Sigmoid colon (tissue), 4 donors: ENCODE results near the gene PDZRN3.

Source experiments
- EP300 ChIP-seq, 4 donors: sonication (generic); formaldehyde crosslinking; IDR thresholded peaks; one replicate each; pipeline ENCODE4 v1.6.1; 2017; ENCODE audit warnings: antibody characterized with exemption in 4 of 4
- POLR2AphosphoS5 ChIP-seq, 4 donors: sonication (generic); formaldehyde crosslinking; IDR thresholded peaks; one replicate each; pipeline ENCODE4 v1.6.1; 2017; ENCODE audit warnings: antibody characterized with exemption in 4 of 4
- TF ChIP-seq, protein P1 (sequence below), 4 experiments: fragments of 450-650 bp in 3 of 4; fragments of 200-600 bp in 1 of 4; IDR thresholded peaks; one replicate each; pipeline ENCODE4 v1.5.1; 2016 to 2019; ENCODE audit warnings: antibody characterized with exemption in 4 of 4, mild to moderate bottlenecking in 3 of 4, moderate library complexity in 2 of 4

DNA sequence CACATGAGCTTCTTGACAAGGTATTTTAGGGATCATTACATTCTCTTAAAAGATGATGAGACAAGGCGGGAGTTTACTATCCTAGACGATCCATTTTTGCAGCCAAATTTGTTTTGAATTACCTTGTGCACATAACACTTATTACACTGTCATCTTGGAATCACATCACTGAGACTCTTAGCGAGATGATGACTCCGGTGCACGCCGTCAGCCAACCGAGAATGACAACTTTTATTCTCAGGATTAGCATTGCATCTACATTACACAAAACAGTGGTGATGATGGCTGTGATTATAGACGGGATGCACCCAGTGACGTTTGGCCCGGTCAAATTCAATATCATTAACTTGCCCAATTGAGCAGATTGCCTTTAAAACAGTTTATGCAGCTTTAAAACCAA, 216.1 kb downstream of the PDZRN3 start:
- TF ChIP-seq POLR2AphosphoS5 (IDR thresholded peaks at IDR 0.05) (no peak), EP300 (IDR thresholded peaks at IDR 0.05) (no peak)
- TF ChIP-seq, protein P1, sequence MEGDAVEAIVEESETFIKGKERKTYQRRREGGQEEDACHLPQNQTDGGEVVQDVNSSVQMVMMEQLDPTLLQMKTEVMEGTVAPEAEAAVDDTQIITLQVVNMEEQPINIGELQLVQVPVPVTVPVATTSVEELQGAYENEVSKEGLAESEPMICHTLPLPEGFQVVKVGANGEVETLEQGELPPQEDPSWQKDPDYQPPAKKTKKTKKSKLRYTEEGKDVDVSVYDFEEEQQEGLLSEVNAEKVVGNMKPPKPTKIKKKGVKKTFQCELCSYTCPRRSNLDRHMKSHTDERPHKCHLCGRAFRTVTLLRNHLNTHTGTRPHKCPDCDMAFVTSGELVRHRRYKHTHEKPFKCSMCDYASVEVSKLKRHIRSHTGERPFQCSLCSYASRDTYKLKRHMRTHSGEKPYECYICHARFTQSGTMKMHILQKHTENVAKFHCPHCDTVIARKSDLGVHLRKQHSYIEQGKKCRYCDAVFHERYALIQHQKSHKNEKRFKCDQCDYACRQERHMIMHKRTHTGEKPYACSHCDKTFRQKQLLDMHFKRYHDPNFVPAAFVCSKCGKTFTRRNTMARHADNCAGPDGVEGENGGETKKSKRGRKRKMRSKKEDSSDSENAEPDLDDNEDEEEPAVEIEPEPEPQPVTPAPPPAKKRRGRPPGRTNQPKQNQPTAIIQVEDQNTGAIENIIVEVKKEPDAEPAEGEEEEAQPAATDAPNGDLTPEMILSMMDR (IDR thresholded peaks at IDR 0.05), result no peak
